SKM-1 treated with dmso at 0.1 percent for 144 hours (cell line): Measurements from ENCODE around the gene WNT8B.

ENCODE experiments used
- DNase-seq: peaks from one replicate; lab custom pipeline; 2025; ENCODE audit not compliant: unreplicated experiment; lab: John Stamatoyannopoulos, UW

The WNT8B gene

GRCh38 chr10:100518761-100519241 is 56.0 kb downstream of the WNT8B start:
- no peak for DNase-seq

GRCh38 chr10:100519311-100520051 is 56.7 kb downstream of the WNT8B start, which contains the start of gene SEC31B:
SEC31B (minus strand) TSS chr10:100519861; CDS start chr10:100516952, 2,909 bp downstream.
- no peak for DNase-seq

- no peak for DNase-seq
These were observed 58.0 kb downstream of the WNT8B start for GRCh38 chr10:100520811-100521210.

- no peak for DNase-seq
These were observed 59.4 kb downstream of the WNT8B start for GRCh38 chr10:100522107-100522801.

- no peak for DNase-seq
These were observed 60.1 kb downstream of the WNT8B start for GRCh38 chr10:100522945-100523344.

- no peak for DNase-seq
These were observed 61.4 kb downstream of the WNT8B start for GRCh38 chr10:100524206-100524605.

- no peak for DNase-seq
These were observed 61.8 kb downstream of the WNT8B start for GRCh38 chr10:100524638-100525037.

GRCh38 chr10:100528123-100528886 is 65.5 kb downstream of the WNT8B start:
- DNase-seq: no peak

GRCh38 chr10:100528921-100529474 is 66.2 kb downstream of the WNT8B start:
- no peak for DNase-seq

- peak; percentile 75 for DNase-seq
These were observed 66.9 kb downstream of the WNT8B start, which contains the start of gene NDUFB8 for GRCh38 chr10:100529475-100530298. NDUFB8 (minus strand) TSS chr10:100529871; CDS start chr10:100529851, 20 bp downstream.

GRCh38 chr10:100531761-100532160 is 69.0 kb downstream of the WNT8B start:
- DNase-seq: no peak
